Activated CD4-positive, alpha-beta T cell treated with anti-CD3 and anti-CD28 coated beads, Interleukin-2, Interleukin-6, amounts not matched to agents 100 ng/mL and 50 ng/mL, durations not matched to agents 16 hours and 8 hours (primary cell): ENCODE data around the gene RHOD.

Experiments
- DNase-seq: peaks from one replicate; pipeline ENCODE4 v3.0.0-alpha.2; 2020

RHOD gene

GRCh38 chr11:67062526-67063373 lies 6.1 kb downstream of the RHOD start:
- no peak for DNase-seq

- no peak for DNase-seq
Measured at GRCh38 chr11:67066333-67066709, 9.7 kb downstream of the RHOD start.

GRCh38 chr11:67071420-67072284 lies 15.0 kb downstream of the RHOD start:
- DNase-seq = peak; percentile 77

- DNase-seq = no peak
Measured at GRCh38 chr11:67072295-67072694, 15.6 kb downstream of the RHOD start.

- no peak for DNase-seq
Measured at GRCh38 chr11:67073908-67074307, 17.3 kb downstream of the RHOD start.

- DNase-seq = no peak
Measured at GRCh38 chr11:67076202-67076601, 19.6 kb downstream of the RHOD start.

- DNase-seq = peak; percentile 60
Measured at GRCh38 chr11:67079065-67079705, 22.5 kb downstream of the RHOD start.

GRCh38 chr11:67082071-67082791 lies 25.6 kb downstream of the RHOD start:
- no peak for DNase-seq

GRCh38 chr11:67083786-67084366 lies 27.2 kb downstream of the RHOD start:
- no peak for DNase-seq

- DNase-seq = no peak
Measured at GRCh38 chr11:67085617-67086016, 29.0 kb downstream of the RHOD start.

GRCh38 chr11:67090717-67091116 lies 34.1 kb downstream of the RHOD start:
- no peak for DNase-seq

GRCh38 chr11:67095214-67095507 lies 38.5 kb downstream of the RHOD start:
- no peak for DNase-seq

GRCh38 chr11:67098799-67099429 lies 42.3 kb downstream of the RHOD start:
- DNase-seq = no peak

GRCh38 chr11:67099831-67100324 lies 43.2 kb downstream of the RHOD start:
- no peak for DNase-seq

- DNase-seq = no peak
Measured at GRCh38 chr11:67102664-67103063, 46.0 kb downstream of the RHOD start.

- no peak for DNase-seq
Measured at GRCh38 chr11:67105964-67106363, 49.3 kb downstream of the RHOD start.

- no peak for DNase-seq
Measured at GRCh38 chr11:67111261-67111660, 54.6 kb downstream of the RHOD start.

GRCh38 chr11:67113231-67113721 lies 56.6 kb downstream of the RHOD start:
- no peak for DNase-seq

GRCh38 chr11:67114275-67114896 lies 57.7 kb downstream of the RHOD start:
- DNase-seq = no peak

GRCh38 chr11:67116758-67117105 lies 60.1 kb downstream of the RHOD start:
- no peak for DNase-seq

GRCh38 chr11:67117176-67117575 lies 60.5 kb downstream of the RHOD start:
- no peak for DNase-seq
